SJCRH30 (cell line): ENCODE measurements around the gene UBAP1. TPM values are rescaled to one million over a fixed set of nuclear protein-coding genes. Genes with fewer than 3 reads are reported as not detected.
"Not testable (repeated sequence)": the region's sequence is repeated elsewhere in the genome, so short reads cannot be mapped to it uniquely, and the experiment has no call there.

ENCODE experiments used
- DNase-seq, 2 experiments: peaks; one replicate each; pipeline ENCODE4 v3.0.0-alpha.2; 2015 to 2020
- H3K27ac ChIP-seq: fragments of 250-450 bp; sonication (Bioruptor Pico); 2 replicates; pipeline ENCODE4 v1.5.1; 2020; ENCODE audit warnings: mild to moderate bottlenecking, moderate library complexity
- H3K27me3 ChIP-seq: fragments of 250-450 bp; sonication (Bioruptor Pico); 2 replicates; pipeline ENCODE4 v1.5.1; 2020; ENCODE audit warnings: mild to moderate bottlenecking, moderate library complexity
- H3K36me3 ChIP-seq: fragments of 250-450 bp; sonication (Bioruptor Pico); 2 replicates; pipeline ENCODE4 v1.5.1; 2020; ENCODE audit warnings: mild to moderate bottlenecking, moderate library complexity
- H3K4me1 ChIP-seq: fragments of 250-450 bp; sonication (Bioruptor Pico); 2 replicates; pipeline ENCODE4 v1.5.1; 2020; ENCODE audit warnings: mild to moderate bottlenecking, moderate library complexity
- H3K4me3 ChIP-seq: fragments of 250-450 bp; sonication (Bioruptor Pico); 2 replicates; pipeline ENCODE4 v1.5.1; 2020; ENCODE audit warnings: mild to moderate bottlenecking, moderate library complexity
- H3K9me3 ChIP-seq: fragments of 250-450 bp; sonication (Bioruptor Pico); replicated peaks from 2 replicates; pipeline ENCODE4 v1.5.1; 2020; ENCODE audit warnings: mild to moderate bottlenecking, moderate library complexity
- total RNA-seq: library from RNA; depleted of rRNA; stranded (reverse); fragments of >200 nt; shearing (Covaris generic); gene quantifications from 2 replicates; pipeline ENCODE4 v1.2.3, GENCODE V29; 2014; rRNA removed

The UBAP1 gene
- total RNA-seq: 22.6 and 23.8 TPM in 2 replicates

DNA sequence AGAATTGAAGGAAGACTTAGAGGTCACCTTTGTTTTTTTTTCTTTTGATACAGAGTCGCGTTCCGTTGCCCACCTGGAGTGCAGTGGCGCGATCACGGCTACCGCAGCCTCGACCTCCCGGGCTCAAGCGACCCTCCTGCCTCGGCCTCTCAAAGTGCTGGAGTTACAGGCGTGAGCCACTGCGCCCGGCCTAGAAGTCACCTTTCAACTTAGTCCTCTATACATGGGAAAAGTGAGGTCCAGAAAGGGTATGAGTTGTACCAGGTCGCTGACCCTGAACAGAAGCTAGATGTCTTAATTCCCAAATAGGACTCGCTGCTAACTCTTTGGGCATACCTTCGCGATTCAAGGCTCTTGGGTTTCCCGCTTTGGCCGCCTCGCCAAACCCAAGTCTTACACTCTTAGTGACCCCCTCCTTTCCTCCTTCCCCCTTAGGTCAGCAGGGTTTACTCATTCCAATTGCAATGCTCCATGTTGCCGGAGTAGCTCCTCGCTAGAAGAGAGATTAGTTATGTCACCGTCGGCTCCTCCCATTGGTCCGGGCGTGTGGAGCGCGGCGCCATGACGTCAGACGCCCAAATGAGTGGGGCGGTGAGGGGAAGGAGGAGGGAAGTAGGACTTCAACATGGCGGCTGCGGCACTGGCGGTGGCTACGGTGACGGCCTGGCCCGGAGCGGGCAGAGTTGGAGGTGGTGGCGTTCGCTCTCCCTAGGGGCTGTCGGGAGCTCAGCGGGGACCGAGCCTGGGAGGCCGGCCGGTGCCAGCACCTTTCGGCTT is at the start of gene UBAP1:
Gene UBAP1, plus strand, starts transcription at position 608 of the 777 bp plus-strand sequence. CDS start 41,872 bp downstream, outside the sequence.
- no peaks in the 10 kb centered on the region for H3K4me1 ChIP-seq
- no peaks in the 10 kb centered on the region for H3K9me3 ChIP-seq
- no peaks in the 10 kb centered on the region; the same call in 1 of the 2 replicates for H3K36me3 ChIP-seq
- H3K27ac ChIP-seq: peak within 1 kb of the TSS; percentile 73
- DNase-seq: peak; percentile 95 to 97
- H3K4me3 ChIP-seq: peak within 1 kb of the TSS; percentile 75
- H3K27me3 ChIP-seq: no peaks in the 10 kb centered on the region

DNA sequence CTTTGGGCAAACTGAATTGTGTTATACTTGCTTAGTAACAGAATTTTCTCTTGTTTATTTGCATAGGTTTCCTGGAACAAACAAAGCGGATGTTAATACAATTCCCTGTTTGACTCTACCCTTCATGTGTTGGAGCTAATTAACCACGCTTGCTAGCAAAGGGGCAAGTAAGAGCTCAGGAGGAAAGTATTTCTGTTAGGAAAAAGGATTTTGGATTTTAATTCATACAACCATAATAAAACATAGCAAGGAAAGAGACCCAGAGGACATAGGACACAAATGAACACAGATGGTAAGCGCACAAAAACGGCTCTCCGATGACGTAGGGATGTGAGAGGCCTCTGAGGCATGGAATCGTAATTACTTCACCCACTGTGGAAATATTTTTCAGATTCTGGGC is 47.3 kb upstream of the UBAP1 start:
- Histone ChIP-seq H3K36me3 (no peaks in the 10 kb centered on the region), H3K27ac (no peak overlapping the region), H3K27me3 (no peaks in the 10 kb centered on the region), H3K4me1 (no peaks in the 10 kb centered on the region), H3K4me3 (no peak overlapping the region), H3K9me3 (no peaks in the 10 kb centered on the region)
- DNase-seq: no peak

DNA sequence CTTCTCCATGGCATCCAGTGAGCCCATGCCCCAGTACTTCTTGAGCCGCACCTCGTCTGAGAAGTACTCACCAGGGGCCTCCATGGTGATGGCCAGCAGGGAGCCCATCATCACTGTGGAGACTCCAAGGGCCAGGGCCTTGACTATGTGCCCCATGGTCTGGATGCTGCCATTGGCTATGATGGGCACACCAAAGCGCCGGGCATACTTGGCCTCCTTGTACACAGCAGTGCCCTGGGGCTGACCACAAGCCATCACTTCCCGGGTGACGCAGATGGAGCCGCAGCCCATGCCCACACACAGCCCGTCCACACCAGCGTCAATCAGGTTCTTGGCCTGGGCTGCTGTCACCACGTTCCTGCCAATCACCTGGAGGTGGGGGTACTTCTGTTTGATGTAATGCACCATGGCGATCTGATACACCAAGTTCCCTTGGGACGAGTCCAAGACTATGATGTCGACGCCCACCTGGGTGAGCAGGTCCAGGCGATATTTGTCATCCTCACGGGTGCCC is 45.4 kb upstream of the UBAP1 start:
- H3K27me3 ChIP-seq: no peaks in the 10 kb centered on the region
- no peaks in the 10 kb centered on the region for H3K4me1 ChIP-seq
- no peak overlapping the region for H3K27ac ChIP-seq
- H3K36me3 ChIP-seq: no peaks in the 10 kb centered on the region
- no peak for DNase-seq
- H3K4me3 ChIP-seq: no peak overlapping the region
- no peaks in the 10 kb centered on the region for H3K9me3 ChIP-seq

DNA sequence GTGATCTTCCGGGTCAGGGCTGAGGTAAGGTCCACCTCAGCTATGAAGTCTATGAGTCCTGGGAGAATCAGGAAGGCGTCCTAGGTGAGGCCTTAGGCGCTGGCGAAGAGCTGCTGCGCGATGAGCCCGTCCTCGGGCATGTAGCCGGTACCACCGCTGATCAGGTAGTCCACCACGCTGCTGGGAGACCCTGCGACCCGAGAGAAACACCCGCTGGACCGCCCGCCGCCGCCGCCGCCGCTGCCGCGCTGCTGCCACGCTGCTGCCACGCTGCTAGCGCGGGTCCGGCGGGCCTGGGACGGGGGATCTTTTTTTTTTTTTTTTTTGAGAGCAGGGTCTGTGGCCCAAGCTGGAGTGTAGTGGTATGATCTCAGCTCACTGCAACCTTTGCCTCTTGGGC is 44.3 kb upstream of the UBAP1 start:
- Histone ChIP-seq H3K9me3 (no peaks in the 10 kb centered on the region), H3K4me3 (no peak overlapping the region), H3K4me1 (no peaks in the 10 kb centered on the region), H3K36me3 (no peaks in the 10 kb centered on the region), H3K27ac (no peak overlapping the region), H3K27me3 (no peaks in the 10 kb centered on the region)
- DNase-seq: no peak

DNA sequence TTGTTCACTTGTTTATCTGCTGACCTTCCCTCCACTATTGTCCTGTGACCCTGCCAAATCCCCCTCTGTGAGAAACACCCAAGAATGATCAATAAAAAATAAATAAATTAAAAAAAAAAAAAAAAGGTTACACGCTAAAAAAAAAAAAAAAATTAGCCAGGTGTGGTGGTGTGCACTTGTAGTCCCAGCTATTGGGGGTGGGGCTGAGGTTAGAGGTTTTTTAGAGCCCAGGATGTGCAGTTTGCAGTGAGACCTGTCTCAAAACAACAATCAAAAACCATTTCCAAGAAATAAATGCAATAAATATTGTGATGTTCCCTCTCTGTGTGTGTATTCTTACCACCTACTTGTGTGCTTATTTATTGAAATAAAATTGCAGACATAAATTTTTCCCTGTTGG is 40.2 kb upstream of the UBAP1 start:
- not testable (repeated sequence) for H3K4me3 ChIP-seq, DNase-seq, H3K36me3 ChIP-seq, H3K27ac ChIP-seq, H3K4me1 ChIP-seq, H3K9me3 ChIP-seq, H3K27me3 ChIP-seq

DNA sequence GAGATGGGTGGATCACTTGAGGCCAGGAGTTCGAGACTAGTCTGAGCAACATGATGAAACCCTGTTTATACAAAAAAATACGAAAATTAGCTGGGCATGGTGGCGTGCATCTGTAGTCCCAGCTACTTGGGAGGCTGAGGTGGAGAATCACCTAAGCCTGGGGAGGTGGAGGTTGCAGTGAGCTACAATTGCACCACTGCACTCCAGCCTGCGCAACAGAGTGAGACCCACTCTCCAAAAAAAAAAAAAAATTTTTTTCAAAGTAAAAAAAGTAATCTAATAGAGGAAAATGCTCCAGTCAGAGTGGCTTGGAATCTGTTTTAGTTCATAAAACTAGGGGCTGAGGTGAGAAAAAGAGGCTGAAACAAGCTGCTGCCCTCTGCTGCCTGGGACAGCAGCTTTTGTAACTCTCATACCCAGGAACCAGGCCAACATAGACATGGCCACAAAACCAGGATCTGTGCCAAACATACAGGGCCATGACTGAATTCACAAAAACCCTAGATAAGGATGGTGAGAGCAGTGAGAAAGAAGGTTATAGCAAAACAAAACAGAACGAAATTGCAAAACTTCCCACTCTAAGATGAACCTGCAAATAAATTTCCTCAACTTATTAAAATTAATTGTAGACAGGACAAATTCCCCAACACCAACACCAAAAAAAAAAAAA is 39.2 kb upstream of the UBAP1 start:
- Histone ChIP-seq H3K36me3 (no peaks in the 10 kb centered on the region), H3K4me1 (no peaks in the 10 kb centered on the region), H3K4me3 (no peak overlapping the region), H3K27ac (no peak overlapping the region), H3K27me3 (no peaks in the 10 kb centered on the region), H3K9me3 (no peaks in the 10 kb centered on the region; the same call in 1 of the 2 replicates)
- peak; percentile 17 to 46 for DNase-seq

DNA sequence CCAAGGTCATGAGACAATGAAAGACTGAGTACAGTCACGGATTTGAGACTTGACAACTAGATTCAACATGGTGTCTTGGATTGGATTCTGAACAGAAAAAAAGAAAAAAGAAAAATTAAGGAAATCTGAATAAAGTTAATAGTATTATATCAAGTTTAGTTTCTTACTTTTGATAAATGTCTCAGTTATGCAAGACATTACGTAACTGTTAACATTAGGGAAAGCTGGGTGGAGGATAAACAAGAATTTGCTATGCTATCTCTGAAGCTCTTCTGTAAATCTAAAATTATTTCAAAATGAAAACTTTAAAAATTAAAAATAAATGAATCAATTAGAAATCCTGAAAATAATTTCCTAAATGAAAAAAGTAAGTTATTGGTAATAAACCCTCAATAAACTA is 38.0 kb upstream of the UBAP1 start:
- no peaks in the 10 kb centered on the region for H3K27me3 ChIP-seq
- H3K36me3 ChIP-seq: no peaks in the 10 kb centered on the region
- H3K27ac ChIP-seq: no peak overlapping the region
- no peaks in the 10 kb centered on the region for H3K4me1 ChIP-seq
- no peaks in the 10 kb centered on the region; the same call in 1 of the 2 replicates for H3K9me3 ChIP-seq
- no peak for DNase-seq
- H3K4me3 ChIP-seq: no peak overlapping the region

DNA sequence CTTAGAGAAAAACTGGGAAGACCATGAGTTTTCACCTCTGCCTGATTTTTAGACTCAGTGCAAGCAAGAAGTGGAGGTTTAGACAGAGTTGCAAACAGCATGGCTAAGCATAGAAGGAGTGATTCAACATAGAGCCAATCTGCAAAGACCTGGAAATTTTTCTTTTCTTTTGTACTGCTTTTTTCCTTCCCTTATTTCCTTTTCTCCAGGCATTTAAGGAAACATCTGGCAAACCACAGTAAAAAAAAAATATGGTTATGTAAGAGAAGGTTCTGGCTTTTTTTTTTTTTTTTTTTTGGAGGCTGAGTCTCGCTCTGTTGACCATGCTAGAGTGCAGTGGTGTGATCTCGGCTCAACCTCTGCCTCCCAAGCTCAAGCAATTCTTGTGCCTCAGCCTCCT is 35.7 kb upstream of the UBAP1 start:
- no peak for DNase-seq
- H3K9me3 ChIP-seq: no peaks in the 10 kb centered on the region; the same call in 1 of the 2 replicates
- H3K36me3 ChIP-seq: no peaks in the 10 kb centered on the region
- H3K4me1 ChIP-seq: no peaks in the 10 kb centered on the region
- H3K4me3 ChIP-seq: no peak overlapping the region
- H3K27ac ChIP-seq: no peak overlapping the region
- no peaks in the 10 kb centered on the region for H3K27me3 ChIP-seq

DNA sequence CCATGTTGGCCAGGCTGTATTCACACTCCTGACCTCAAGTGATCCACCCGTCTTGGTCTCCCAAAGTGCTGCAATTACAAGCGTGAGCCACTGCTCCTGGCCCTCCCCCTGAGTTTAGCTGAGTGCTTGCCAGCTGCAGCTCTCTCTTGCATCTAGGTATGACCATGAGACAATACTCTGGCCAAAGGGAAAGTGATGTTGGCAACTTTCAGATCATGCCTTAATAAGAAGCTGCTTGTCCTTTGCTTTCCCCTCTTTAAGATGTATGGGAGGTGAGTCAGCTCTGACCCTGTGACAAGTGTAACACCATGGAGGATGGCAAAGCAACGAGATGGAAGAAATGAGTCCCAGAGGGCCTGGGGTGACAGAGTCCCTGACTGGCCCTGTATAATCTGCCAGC is 33.7 kb upstream of the UBAP1 start:
- Histone ChIP-seq H3K4me1 (no peaks in the 10 kb centered on the region), H3K27ac (no peak overlapping the region), H3K36me3 (no peaks in the 10 kb centered on the region), H3K9me3 (no peaks in the 10 kb centered on the region; the same call in 1 of the 2 replicates), H3K27me3 (no peaks in the 10 kb centered on the region), H3K4me3 (no peak overlapping the region)
- no peak for DNase-seq

DNA sequence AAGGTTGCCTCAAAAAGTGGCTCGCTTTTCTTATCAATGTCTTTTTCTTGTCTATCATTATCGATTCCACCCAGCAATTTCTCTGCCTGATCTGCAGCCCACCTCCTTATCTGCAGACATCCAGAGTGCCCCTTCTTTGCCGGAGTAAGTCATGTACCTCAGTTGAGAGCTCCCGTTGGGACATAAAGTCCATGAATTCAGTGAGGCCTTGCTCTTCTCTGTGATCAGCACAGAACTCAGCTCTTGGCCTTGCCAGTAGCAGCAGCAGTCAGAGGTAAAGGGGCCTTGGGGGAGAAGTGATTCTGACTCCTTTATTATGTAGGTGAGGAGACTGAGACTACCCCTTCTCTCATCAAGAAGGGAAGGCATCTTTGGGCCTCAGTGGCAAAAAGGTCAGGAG is 27.4 kb upstream of the UBAP1 start:
- Histone ChIP-seq H3K36me3 (no peaks in the 10 kb centered on the region), H3K4me3 (no peak overlapping the region), H3K27me3 (no peaks in the 10 kb centered on the region), H3K27ac (no peak overlapping the region), H3K9me3 (no peaks in the 10 kb centered on the region), H3K4me1 (no peaks in the 10 kb centered on the region)
- DNase-seq: no peak

DNA sequence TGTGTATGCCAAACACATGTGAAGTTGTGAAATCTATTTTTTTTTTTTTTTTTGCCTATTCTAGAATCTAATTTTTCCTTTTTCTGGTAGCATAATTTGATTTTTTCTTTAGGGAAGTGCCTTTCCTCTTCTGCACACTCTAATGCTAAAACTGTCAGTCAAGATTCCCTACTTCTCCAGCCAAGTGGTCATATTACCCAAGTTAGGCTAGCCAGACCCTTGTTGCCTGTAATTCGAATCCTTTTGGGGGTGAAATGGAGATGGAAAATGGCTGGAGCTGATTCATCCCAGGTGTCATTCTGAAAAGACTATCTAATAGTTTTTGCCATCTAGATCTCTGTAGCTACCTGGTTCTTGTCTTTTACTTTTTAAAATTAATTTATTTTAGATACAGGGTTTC is 24.8 kb upstream of the UBAP1 start:
- Histone ChIP-seq H3K36me3 (no peaks in the 10 kb centered on the region), H3K27ac (no peak overlapping the region), H3K27me3 (no peaks in the 10 kb centered on the region), H3K9me3 (no peaks in the 10 kb centered on the region), H3K4me3 (no peak overlapping the region), H3K4me1 (no peaks in the 10 kb centered on the region)
- DNase-seq: no peak

DNA sequence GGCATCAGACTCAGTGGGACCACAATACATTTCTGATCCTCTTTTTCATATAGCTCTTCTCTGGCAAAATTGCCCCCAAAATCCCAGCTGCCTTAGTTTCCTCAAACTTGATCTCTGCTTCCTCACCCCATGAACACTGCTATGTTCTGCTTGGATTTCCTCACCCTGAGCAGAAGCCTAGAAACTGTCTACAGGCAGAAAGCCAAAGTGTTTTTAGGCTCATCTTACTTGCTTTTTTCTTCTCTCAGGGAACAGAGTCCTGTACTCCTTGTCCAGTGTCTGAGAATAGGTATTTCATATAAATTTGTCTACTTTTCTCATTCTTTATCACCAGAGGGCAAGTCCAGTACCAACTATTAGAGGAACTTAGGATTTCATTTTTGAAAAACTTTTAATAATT is 21.5 kb upstream of the UBAP1 start:
- no peak for DNase-seq
- no peaks in the 10 kb centered on the region for H3K9me3 ChIP-seq
- no peak overlapping the region for H3K27ac ChIP-seq
- H3K36me3 ChIP-seq: no peaks in the 10 kb centered on the region
- H3K4me1 ChIP-seq: no peaks in the 10 kb centered on the region
- H3K4me3 ChIP-seq: no peak overlapping the region
- no peaks in the 10 kb centered on the region for H3K27me3 ChIP-seq

DNA sequence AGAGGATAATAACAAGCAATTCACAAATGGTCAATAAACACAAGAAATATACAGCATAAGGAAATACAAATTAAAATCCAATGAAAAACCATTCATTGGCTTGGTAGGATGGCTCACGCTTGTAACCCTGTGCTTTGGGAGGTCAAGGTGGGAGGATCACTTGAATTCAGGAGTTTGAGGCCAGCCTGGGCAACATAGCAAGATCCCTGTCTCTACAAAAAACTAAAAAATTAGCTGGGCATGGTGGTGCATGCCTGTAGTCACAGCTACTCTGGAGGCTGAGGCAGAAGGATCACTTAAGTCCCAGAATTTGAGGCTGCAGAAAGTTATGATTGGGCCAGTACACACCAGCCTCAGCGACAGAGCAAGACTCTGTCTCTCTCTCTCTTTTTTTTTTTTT is 20.9 kb upstream of the UBAP1 start:
- Histone ChIP-seq H3K27ac (no peak overlapping the region), H3K4me3 (no peak overlapping the region), H3K4me1 (no peaks in the 10 kb centered on the region), H3K9me3 (no peaks in the 10 kb centered on the region), H3K27me3 (no peaks in the 10 kb centered on the region), H3K36me3 (no peaks in the 10 kb centered on the region)
- no peak for DNase-seq

DNA sequence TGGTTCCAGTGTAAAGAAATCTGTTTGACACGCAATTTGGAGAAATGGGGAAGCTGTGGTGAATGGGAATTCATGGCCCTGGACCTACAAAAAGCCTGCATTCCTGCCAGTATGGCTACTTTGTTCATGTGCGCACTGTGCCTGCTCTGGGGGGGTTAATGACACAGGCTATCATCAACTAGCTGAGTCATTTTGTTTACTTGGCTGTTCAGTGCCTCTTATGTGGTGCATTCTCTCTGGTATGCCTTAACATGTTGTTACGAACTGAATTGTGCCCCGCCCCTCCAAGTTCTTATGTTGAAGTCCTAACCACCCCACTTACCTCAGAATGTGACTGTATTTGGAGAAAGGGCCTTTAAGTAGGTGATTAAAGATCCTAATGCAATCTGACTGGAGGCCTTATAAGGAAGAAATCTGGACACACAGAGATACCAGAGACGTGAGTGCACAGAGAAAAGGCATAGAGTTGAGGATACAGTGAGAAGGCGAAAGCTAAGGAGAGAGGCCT is 20.4 kb upstream of the UBAP1 start:
- Histone ChIP-seq H3K4me3 (no peak overlapping the region), H3K4me1 (no peaks in the 10 kb centered on the region), H3K9me3 (no peaks in the 10 kb centered on the region), H3K27ac (no peak overlapping the region), H3K27me3 (no peaks in the 10 kb centered on the region), H3K36me3 (no peaks in the 10 kb centered on the region)
- DNase-seq: no peak

DNA sequence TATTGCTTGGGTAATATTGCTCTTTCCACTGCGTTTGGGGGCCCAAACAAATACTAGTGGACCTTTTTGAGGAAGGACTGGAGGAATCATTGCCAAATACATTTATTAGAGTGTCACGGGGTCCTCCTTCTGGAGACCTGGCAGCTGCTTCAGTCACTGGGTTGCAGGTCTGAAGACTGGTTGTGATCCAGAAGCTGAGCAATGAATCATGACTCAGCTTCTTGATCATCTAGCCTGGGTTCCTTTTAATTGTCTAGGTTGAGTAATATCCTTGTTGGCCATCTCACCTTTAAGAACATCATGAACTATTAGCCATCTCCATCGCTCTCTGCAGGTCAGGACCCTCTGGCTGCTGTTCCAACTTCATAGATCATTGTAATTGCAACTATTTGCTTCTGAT is 15.4 kb upstream of the UBAP1 start:
- Histone ChIP-seq H3K27ac (no peak overlapping the region), H3K36me3 (no peaks in the 10 kb centered on the region), H3K4me1 (no peaks in the 10 kb centered on the region), H3K9me3 (no peaks in the 10 kb centered on the region), H3K27me3 (no peaks in the 10 kb centered on the region), H3K4me3 (no peak overlapping the region)
- no peak for DNase-seq
